Activated gamma-delta T cell treated with Interleukin-2 at 50 U/mL for 16 hours (primary cell): Measurements from ENCODE around the gene TMEM239.
"Not testable (repeated sequence)": the region's sequence is repeated elsewhere in the genome, so short reads cannot be mapped to it uniquely, and the experiment has no call there.

ENCODE experiments used
- DNase-seq: peaks from one replicate; pipeline ENCODE4 v3.0.0-alpha.2; 2020

TMEM239 gene

DNA sequence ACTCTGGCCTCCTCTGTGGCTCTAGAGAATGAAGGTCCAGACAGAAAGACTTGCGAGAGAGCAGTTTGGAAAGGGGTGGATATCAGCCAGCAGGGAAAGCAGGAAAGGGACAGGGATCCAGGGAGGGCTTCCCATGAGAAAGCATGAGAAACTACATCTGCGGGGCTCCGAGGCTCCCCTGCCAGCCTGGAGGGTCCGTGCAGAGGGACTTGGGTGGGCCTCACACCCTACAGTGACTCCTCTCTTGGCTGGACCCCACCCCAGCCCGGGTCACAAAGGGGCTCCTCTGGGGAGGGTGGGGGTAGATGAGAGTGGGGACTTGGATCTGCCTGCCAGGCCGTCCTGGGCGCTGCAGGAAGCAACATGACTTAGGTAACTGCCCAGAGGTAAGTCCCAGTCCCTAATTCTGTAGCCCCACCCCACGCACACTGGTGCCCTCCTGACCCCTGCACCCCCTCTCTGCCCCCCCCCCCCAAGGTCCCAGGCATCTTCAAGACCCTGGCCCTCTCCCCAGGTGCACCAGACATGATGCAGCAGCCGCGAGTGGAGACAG, at the start of gene TMEM239:
Gene TMEM239, plus strand, starts transcription at position 335 of the 553 bp plus-strand sequence. Its CDS starts 191 bp downstream, at position 526.
- DNase-seq = no peak

DNA sequence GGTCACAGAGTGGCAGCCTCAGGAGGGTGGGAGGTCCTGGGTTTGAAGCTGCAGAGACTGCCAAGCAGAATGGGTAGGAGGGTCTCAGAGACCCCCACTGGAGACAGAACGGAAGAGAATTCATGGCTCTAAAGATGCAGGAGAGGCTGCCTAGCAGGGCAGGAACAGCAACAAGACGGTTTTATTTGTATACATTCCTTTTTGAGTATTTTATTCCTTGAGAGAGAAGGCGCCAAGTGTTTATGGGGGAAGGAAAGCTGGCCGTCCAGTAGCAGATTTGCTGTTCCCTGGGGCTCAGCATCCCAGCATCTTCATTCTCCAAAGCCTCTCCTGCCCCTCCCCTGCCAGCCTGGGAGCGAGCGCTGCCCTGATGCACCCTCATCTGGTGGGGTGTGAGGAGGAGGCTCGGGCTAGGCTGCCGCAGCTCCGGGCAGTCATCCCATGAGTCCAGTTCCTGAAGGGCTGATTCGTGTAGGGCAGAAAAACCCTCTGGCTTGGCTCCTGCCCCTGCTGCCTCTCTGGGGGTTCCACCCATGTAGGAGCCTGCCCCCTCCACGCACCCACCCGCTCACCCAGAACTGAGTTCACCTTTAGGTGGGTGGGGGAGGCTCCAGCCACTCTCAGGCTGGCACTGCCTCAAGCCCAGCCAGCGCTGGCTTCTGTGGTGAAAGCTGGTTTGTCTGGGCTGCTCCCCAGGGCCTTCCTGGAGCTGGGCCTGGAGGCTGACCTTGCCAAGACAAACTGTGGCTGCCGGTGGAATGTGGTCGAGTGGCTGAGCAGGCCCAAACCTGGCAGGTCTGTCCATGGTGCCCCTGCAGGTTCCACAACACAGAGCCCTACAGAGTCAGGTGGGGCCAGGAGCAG, 48.2 kb upstream of the TMEM239 start:
- DNase-seq = no peak

DNA sequence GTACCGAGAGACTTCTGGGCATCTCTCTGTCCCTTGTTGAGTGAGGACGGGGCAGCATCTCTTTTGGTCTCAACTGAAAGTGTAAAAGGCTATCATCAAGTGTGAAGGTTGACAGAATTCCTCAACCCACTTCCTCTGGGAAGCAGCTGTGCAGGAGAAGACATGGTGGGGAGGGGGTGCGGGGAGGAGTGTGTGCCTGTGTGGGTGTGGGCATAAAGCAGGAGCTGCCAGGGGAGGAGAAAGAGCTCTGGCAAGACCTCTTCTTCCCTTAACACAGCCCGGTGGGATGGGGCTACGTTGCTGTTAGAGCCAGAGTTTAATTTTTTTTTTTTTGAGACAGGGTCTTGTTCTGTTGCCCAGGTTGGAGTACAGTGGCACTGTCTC, 47.5 kb upstream of the TMEM239 start:
- no peak for DNase-seq

DNA sequence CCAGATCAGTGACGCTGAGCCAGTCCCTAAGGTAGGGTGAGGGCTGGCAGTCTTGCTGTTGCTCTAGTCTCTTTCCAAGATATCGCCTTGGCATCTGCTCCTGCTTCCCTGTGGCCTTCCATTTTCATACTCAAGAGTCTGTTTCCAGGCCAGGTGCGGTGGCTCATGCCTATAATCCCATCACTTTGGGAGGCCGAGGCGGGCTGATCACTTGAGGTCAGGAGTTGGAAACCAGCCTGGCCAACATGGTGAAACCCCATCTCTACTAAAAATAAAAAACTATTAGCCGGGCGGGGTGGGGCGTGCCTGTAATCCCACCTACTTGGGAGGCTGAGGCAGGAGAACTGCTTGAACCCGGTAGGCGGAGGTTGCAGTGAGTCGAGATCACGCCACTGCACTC, 46.1 kb upstream of the TMEM239 start:
- not testable (repeated sequence) for DNase-seq

DNA sequence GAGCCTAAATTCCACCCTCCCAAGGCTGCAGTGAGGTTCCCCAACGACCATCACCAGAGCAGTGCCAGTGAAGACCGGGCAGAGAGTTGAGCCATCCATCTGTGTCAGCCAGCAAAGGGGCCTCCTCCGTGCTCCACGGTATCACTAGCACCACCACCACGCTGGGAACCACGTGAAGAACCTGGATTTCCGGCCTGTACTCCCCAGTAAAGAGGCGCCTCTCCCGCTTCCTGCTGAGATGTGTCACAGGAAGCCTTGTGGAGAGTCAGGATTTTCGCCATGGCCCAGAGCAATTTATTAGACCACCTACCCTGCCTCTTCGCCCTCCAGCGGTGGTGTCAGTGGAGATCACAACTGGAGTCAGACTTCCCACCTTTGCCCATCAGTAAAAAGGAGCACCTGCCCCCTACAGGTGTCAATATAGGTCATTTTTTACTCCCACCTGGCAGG, 44.5 kb upstream of the TMEM239 start:
- no peak for DNase-seq

DNA sequence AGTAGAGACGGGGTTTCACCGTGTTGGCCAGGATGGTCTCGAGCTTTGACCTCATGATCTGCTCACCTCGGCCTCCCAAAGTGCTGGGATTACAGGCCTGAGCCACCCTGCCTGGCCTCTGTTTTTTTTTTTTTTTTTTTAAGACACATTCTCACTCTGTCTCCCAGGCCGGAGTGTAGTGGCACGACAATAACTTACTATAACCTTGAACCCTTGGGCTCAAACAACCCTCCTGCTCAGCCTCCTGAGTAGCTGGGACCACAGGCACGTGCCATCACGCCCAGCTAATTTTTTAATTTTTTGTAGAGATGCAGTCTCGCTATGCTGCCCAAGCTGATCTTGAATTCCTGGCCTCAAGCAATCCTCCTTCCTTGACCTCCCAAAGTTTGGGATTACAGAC, 42.4 kb upstream of the TMEM239 start:
- no peak for DNase-seq

DNA sequence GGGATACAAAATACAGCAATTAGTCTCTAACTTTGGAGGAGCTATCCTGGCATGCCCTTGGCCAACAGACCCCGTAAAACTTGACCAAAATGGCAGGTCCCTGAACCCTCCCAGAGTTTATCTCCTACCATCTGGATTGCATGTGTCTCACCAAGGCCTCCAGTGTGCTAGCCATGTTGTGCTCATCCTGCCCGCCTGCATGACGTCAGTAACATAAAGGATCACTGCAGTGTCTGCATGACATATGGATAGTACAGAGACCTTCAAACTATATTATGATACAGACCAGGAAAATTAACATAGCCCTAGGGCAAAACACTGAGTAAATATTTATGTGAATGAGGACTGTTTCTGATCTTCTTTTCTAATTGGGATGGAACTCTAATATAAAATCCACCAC, 41.0 kb upstream of the TMEM239 start:
- DNase-seq = no peak

DNA sequence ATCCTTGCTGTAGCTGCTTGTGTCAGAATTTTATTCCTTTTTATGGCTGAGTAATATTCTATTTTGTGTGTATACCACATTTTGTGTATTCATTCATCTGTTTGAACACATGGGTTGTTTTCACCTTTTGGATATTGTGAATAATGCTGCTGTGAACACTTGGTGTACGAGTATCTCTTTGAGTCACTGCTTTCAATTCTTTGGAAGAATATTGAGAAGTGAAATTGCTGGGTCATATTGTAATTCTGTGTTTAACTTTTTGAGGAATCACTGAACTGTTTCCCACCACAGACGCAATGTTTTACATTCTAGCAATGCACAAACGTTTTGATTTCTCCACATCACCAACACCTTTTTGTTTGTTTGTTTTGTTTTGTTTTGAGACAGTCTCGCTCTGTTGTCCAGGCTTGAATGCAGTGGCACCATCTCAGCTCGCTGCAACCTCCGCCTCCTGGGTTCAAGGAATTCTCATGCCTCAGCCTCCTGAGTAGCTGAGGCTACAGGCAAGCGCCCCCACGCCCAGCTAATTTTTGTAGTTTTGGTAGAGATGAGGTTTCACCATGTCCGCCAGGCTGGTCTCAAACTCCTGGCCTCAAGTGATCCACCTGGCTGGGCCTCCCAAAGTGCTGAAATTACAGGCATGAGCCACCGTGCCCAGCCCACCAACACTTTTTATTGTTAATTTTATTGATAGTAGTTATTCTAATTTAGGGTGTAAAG, 37.4 kb upstream of the TMEM239 start:
- DNase-seq = no peak

DNA sequence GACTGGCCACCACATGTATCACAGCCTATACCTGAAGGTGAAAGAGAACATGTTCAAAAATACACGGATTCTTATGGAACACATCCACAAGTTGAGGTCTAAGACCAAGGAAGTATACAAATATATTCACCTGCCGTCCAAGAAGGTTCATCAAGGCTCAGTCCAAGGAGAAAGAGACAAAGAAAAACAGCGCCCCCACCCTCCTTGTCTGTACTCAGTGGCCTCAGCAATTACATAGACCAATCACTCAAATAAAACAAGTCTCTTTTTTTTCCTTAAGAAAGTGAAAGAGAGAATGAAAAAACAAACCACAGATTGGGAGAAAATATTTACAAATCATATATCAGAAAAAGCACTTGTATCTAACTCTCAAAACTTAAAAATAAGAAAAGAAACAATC, 35.2 kb upstream of the TMEM239 start:
- no peak for DNase-seq

DNA sequence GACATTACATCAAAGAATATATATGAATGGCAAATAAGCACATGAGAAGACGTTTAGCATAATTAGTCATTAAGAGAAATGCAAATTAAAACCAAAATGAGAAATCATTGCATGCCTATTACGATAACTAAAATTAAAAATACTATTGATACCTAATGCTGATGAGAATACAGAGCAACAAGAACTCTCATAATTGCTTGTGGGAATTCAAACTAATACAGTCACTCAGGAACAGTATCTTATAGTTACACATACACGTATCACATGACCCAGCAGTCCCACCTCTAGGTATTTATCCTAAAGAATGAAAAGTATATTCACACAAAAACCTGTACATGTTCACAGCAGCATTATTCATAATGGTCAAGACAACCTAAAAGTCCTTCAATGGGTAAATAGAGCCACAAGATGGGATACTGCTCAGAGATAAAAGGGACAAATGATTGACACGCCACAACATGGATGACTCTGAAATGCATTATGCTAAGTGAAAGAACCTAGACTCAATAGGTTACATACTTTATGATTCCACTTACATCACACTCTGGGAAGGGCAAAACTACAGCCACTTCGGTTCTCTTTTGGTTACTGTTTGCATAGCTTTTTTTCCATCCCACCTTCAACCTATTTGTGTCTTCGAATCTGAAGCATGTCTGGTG, 32.1 kb upstream of the TMEM239 start:
- no peak for DNase-seq

DNA sequence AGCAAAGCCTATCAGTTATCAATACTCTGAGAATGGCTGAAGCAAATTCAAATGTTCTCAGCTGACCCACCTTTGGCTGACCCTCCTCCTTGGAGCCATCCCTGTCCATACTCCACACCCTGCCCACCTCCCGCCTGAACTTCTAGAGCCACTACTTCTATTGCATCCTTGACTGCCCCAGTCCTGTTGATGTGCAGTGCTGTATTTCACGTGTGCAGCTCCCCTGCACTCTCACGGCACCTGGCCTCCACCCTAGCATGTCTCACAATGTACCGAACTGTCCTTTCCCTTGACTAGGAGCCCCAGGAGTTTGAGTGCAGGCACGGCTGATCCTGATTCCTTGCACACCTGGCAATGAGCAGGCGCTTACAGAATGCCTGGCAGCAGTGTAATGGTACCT, 22.7 kb upstream of the TMEM239 start:
- DNase-seq = no peak

DNA sequence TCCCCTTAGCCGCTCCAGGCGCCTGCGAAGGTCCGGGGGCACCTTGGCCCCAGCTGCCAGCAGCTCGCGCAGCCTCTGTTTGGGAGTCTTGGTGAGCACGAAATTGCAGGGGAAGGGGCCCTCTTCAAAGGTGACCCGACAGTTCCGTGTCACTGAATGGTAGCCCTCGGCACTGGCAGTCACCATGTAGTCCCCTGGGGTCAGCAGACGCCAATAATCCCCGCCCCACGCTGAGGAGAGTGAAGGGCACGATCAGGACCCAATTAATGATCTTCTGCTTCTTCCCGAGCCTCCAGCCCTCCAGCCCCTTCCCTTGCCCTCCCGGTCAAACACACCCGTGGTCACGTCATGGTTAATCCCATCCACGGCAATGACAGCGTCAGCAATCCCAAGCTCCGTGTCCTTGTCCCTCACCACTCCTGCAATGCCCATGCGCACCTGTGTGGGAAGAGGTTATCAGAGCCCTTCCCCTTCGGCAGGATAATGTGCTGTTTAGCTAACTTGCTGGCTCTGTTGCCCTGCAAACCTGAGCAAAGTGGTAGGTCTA, 21.9 kb upstream of the TMEM239 start:
- DNase-seq = no peak

DNA sequence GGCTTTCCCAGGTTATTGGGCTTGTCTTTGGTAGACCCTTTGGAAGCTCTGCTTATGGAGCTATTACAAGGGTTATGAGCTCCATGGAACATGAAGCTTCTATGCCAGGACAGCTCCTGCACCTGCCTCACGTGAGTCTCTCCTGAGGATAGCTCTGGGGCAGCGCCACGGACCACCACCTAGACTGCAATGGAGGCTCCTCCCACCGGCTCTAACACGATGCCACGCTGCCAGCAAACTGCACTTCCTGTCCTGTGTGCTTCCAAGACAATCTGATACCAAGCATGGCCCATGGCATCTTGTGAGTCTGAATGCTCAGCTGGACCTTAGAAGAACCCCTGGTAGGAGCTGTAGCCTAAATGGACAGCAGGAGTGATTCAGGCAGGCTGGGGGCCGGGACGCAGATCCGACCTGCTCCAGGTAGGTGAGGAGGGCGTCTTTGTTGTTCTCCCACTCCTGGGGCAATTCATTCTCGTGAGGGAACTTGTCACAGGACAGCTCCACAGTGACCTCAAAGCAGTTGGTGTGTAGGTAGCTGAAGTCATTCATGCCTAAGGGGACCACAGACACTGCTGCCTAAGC, 21.2 kb upstream of the TMEM239 start:
- DNase-seq = no peak

DNA sequence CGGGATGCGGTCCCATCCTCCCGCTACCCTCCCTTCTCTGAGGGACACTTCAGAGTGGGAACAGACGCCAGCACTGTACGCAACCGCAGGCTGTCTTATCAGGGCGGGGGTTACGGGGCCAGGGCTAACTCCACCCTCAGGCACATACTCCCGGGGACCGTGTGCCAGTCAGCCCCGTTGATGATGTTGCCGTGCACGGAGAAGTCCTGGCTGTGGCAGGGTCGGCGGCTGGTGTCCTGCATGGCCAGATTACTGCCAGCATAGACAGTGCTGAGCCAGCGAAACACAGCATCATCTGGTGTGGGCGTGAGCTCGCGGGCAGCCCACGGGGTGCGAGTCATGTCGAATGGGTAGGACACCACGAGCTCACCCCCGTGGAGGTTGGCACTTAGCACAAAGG, 20.7 kb upstream of the TMEM239 start:
- DNase-seq = no peak

DNA sequence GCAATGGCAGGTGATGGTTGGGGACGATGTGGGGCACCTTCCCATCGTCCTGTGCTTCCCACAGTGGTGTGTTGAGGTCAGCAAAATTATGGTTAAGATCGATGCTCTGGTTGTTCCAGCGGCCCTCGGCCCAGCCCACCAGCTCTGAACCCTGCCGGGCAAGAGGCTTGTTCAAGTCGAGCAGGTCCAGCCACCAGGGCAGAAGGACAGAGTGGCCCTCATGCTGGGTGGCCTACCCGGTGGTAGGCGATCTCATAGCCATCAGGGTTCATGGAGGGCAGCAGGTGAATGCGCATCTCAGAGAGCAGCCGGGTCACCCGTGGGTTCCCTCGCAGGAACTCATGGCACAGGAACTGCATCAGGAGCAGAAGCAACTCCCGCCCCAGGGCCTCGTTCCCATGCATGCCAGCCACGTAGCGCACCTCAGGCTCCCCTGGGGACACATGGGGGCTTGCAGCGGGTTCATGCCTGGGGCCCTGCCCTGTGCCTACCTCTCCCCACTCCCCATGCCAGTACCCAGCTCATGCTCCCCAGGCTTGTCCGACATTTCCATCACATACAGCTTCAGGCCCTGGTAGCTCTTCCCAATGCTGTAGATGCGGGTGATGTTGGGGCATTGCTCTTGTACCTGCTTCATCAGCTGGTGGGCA, 20.0 kb upstream of the TMEM239 start:
- no peak for DNase-seq

DNA sequence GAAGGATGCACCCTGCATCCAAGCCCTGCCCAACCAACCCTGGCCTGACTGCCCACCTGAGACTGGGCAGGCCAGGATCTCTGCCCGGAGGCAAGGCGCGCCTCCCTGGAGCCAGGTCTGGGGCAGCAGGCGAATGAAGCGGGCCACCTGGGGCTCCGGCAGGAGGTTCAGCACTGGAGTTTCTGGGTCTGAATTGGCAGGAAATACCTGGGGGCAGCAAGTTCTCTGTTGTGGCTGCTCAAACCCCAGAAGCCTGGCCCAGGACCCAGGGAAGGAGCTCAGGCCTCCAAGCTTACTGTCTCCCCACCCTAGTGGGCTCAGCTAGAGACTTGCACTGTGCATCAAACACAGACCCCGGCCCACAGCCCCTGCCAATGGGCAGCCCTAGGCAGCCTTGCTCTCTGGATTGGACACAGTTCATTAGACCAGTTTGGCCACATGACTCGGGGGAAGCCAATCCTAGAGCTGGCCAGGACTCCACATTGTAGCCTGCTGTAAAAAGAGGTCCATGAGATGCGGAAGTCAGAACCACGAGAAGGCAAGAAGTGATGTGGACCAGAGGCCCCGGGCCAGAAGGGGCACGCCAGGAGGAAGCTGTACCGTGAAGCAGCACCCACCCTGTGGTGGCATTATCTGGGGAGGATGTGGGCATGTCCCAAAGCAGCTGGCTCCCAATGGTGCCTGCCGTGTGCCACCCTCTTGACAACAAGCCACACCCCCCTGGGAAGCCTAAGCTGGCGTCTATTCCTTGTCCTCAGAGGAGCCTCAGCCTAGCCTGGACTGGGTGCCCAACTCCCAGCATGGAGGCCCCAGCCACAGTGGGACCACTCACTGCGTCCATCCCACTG, 18.8 kb upstream of the TMEM239 start:
- no peak for DNase-seq

DNA sequence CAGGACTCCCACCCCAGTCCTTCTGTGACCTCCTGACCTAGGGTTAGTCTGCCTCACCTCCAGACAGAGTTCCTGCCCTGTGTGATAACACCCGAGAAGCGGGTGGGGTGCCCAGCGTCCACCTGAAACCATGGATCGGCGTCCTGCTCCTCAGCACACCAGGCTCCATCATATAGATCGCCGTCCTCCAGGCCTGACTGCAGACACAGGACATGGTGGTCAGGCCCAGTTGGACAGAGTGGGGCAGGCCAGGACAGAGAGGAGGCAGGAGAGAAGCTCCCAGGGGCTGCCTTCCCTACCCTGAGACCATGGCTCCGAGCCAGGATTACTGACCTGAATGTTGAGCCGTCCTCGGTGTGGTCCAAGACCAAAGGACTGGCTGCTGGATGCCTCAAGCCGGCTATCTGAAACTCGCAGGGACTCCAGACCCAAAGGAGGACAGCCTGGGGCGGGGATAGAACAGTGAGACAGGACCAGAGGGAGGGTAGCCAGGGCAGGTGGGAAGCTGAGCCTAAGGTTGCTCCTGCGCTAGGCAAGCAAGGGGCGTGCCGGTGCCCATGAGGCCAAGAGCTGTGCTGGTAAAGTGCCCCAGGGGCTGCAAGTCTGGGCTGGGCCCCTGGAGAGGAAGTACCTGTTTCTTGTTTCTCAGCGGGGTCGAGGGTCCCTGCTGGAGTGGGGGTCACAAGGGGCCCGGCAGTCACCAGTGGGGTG, 17.9 kb upstream of the TMEM239 start:
- DNase-seq = no peak

DNA sequence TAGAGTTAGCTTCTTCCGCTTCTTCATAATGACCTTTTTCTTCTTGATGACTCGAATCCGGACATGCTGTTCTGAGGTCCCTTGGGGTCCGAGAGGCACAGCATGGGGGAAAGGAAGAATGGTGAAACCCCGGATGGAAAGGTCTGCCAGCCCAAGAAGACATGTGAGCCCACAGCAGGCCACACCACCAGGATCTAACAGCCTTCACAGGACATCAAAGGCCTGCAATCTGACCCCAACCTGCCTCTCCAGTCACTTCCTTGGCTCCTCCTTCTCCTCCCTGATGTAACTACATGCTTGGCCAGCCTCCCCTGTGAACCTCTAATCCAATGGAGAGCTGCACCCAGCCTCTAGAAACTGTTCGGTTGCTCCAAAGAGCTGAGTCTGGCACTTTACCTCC, 17.4 kb upstream of the TMEM239 start:
- DNase-seq = no peak

DNA sequence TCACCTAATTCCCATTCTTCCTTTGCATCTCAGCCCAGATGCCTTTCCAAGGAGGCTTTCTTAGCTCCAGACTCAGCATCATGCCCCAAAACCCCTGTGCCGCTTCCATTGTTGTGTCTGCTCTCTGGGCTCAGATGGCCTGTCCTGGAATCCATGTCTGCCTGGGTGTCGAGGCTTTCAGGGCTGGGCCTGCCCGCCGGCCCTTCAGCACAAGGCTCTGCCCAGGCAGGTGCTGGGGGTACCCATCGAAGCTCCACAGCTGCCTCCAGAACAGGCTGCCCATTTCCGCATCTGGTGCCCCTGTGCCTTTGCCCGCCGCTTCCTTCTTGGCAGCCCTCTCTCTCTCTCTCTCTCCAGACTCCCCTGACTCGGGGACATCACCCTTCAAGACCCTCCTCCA, 16.9 kb upstream of the TMEM239 start:
- no peak for DNase-seq

DNA sequence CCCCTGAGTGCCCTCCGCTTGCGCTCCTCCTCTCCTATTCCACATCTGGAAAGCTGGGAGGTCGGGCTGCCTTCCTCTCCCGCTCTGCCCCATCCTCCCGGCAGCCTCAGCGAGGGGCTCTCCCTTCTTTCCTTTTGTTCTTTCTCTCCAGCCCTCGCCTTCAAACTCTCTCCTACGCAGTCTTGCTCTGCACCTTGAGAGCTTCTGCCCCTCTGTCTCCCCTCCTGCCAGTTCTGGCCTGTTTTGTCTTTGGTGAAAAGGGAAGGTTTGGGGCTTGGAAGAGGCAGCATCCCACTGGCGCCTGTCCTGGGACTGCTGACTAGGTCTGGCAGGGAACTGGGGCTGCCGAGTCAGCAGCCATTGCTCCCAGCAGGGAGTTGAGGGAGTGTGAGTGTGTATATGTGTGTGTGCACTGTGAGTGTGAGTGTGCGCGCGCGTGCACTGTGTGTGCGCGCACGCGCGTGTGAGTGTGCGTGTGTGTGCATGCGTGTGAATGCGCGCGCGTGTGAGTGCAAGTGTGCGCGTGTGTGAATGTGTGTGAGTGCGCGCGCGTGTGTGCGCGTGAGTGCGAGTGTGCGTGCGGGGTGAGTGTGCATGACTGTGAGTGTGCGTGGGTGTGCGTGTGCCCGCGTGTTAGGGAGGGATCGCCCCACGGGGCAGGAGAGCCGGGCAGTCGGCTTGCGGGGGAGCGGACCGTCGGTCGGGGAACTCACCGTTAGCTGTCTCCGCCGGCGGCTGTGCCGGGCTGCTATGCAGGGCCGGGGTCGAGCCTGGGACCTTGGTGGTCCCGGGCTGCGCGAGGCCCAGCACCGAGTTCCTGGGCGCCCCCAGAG, 16.3 kb upstream of the TMEM239 start:
- DNase-seq = no peak
